CD4-positive, alpha-beta T cell treated with Interleukin-6 at 100 ng/mL for 8 hours (primary cell): ENCODE measurements around the gene DOCK9.

Source experiments
- DNase-seq: peaks from one replicate; pipeline ENCODE4 v3.0.0-alpha.2; 2020; ENCODE audit warnings: mixed read lengths, low spot score

The DOCK9 gene

DNA sequence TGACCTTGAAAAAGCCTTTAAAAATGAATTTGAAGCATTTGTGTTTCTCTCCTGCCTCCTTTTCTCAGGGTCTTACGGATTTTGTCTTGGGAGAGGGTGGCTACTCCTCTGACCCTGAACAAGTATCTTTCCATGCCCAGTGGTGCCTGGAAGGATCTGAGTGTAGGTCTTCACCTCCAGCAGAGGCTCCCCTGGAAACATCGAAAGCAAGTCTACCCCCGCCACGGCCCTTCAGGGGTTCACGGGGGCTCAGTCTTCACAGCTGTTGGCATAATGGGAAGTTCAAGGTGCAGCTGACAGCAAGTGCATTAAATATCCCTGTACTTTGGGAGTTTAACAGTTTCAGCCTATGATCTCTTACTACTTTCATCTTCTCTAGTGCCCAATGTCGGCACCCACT is 182.6 kb downstream of the DOCK9 start:
- no peak for DNase-seq

DNA sequence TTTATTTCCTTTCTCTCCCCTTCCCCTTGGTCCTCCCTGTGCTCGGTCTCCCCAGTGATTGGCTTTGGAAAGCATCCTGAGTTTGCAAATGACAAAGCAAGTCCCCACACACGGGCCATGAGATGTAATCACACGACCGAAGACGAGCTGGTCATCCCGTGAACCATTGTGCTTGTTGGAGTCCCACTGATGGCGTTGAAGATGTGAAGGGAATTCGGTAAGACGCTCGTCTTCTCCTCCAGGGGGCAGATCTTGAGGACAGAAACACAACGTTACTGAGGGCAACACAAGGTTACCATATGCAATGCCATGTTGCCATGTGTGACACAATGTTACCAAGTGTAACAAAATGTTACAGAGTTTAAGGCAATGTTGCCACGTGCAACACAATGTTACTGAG is 183.4 kb downstream of the DOCK9 start:
- no peak for DNase-seq

DNA sequence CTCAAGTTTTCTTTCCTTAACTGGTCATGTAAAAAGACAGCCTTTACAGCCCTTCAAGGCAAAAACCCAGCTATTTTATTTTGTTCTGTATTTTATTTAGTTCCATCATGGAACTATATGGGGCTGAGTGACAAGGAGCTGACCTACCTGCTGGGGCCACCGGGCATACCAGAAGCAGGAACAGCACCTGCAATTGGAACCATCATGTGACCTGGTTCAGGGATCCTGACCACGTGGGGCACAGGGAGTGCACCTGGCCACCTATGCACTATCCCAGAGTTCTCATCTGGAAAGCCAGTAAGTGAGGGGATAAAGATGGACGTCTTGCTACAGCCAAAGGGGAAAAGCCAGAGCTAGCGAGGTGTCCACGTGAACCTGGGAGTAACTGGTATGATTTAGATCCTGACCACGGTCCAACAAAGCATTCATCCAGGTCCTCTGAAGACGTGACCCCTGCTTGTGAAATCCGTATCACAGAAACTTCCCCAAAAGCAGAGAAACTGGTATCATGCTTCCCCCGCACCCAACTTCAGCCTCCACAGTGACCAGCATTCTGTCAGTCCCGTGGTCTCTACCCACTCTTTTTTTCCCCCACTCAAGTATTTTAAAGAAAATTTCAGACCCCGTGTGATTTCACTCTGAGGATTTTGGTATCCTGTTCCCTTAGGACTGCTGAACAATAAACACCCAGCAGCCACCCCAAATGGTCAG is 184.9 kb downstream of the DOCK9 start:
- no peak for DNase-seq

DNA sequence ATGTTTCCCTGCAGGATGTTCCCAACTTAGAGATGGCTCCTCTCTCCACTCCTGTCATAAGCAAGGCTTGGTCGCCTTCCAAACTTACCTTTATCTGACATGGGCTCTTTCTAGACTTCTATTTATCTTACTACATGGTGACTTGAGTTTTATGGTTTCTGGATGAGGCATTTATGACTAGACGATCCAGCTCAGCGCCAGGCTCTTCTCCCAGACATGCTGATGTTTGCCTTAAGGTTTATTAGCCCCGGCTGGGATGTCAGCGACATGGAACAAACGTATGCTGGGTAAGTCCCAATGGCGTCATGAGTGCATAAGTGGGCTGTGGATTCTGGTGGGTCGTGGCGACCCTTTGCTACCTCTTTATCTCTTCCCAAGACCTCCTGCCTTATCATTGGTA is 185.5 kb downstream of the DOCK9 start:
- no peak for DNase-seq

DNA sequence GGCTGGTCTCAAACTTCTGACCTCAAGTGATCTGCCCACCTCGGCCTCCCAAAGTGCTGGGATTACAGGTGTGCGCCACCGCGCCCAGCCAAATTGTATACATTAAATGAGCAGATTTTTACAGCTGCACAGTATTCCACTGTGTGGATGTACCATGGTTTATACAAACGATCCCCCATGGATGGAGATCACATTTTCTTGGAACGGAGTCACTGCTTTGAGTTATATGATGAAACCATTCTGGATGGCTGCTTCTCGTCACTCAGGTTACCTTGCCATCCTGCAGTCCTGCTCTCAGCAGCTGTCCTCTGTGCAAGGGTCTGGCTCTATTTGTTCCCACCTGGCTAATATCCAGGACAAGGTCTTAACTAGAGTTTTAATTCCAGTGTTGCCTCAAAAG is 186.3 kb downstream of the DOCK9 start:
- no peak for DNase-seq

DNA sequence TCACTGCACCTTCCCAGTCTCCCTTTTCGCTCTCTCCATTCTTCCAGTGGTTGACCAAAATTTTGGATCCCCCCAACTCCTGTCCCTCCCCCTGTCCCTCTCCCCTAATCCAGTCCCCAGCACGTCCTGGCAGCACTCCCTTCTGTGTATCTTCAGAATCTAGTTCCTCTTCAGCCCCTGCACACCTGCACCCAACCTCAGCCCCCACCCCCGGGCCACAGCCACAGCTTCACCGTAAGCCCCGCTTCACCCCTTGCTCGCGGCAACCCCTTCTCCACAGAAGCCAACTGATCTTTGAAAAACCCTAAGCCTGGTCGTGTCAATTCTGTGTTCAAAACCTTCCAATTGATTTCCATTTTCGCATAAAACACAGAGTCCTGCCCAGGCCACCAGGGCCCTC is 189.9 kb downstream of the DOCK9 start:
- DNase-seq: no peak

DNA sequence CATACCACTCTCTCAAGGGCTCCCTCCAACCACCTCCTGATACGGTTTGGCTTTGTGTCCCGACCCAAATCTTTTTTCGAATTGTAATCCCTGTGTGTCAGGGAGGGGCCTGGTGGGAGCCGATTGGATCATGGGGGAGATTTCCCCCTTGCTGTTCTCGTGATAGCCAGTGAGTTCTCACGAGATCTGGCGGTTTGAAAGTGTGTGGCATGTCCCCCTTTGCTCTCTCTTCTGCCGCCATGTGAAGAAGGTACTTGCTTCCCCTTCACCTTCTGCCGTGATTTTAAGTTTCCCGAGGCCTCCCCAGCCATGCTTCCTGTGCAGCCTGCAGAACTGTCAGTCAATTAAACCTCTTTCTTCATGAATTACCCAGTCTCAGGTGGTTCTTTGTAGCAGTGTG is 190.7 kb downstream of the DOCK9 start:
- DNase-seq: no peak

DNA sequence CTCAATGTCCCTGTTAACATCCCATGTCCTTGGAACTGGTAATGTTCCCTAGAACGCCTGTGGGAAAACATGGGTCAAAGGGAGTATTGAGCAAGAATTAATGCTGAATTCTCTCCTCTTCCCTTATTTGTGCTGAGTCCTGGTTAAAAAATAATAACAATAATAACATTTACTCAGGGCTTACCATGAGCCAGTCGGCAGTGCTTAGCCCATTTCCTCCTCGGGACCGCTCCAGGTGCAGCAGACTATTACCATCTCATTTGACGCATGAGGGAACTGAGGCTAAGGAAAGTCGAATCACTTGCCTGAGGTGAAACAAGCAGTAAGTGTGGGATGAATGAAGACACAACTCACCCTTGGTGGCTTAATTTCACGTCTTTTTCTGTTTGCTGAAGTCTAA is 191.8 kb downstream of the DOCK9 start:
- no peak for DNase-seq

DNA sequence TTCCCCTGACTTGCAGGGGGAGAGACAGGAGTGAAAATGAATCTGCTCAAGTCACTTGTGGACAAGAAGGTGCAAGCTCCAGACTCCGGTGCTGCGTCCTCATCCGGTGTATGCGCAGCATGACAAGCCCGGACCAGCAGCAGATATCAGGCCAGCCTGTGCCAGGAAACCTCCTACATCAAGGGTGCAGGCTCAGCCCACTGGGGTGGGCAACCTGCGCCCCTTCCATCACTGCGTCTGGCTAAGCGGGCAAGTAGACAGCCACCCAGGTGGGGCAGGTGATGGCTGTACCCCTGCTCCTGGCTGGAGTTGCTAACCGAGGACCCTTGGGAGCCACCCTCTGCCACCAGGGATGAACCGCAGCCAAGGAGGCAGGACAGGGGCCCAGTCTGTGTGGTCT is 192.5 kb downstream of the DOCK9 start:
- DNase-seq: no peak

DNA sequence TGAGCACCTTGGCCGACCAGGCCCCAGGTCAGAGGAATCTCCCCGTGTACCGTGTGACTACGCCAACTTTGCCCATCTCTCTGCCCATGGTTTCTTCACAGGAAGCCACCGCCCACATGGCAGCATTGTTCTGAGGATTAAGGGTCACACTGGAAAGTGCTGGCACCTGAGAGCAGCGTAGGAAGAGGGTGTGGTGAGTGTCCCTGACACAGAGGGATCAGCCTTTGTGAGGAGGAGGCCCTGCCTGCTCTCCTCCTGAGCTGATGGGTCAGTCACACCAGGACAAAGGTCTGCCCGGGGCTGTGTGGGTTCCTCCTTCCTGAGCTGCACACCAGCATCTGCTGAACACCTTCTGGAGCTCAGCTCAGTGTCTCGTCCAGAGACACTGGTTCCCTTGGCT is 193.2 kb downstream of the DOCK9 start:
- no peak for DNase-seq

DNA sequence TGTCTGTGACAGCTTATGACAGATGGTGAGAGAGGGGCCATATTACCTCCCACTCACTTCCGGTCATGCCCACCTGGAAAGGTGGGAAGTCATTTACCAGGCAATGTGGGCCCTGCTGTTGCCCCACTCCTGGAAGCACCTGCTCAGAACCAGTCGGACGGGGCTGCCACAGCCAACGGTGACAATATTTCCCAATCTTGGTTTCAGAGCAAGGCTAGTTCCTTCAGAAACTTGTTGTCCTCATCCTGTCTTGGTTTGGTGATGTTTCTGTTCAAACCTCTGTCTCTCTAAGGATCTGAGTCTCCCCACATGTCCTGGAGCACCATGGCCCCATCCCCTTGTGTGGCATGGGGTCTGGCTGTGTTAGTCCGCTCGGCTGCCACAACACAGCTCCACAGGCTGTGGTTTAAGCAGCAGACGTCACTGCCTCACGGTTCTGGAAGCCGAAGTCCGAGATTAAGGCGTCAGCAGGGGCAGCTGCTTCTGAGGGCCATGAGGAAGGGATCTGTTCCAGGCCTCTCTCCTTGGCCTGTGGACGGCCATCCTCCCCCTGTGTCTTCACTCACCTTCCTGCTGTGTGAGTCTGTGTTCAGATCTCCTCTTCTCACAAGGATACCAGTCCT is 193.9 kb downstream of the DOCK9 start:
- no peak for DNase-seq

DNA sequence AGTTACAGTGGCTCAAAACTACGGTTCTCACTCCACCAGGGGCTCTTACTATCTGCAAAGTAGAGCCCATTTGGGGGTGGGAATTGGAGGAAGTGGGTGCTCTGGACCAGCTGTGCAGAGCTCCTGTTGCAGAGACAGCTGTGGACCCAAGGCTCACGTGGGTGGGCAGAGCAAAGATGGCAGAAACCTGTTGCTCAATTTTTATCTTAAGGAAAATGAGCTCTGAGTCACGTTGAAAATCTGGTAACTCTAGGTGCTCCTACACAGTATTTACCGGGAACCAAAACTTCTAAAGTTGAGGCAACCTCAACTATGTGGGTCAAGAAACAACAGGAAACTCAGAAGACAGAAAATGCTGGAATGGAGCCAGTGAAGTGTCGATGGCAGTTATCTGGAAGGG is 195.2 kb downstream of the DOCK9 start:
- DNase-seq: no peak

DNA sequence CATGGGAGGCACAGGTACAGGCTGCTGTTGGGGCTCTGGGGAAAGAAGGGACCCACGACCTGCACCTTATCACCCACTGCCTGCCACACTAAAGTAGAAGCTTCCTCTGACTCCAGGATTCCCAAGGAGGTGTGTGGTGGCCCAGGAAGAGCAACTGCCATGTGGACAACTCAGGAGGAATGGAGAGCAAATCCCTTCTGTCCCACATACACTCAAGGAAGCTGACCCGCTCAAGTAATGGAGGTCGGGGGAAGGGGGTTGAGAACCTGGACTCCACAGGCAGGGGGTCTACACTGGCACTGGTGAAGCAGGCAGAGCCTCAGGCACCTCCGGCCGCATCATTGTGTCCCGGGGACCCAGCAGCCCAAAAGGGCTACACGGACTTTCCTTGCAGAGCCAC is 196.0 kb downstream of the DOCK9 start:
- DNase-seq: no peak

DNA sequence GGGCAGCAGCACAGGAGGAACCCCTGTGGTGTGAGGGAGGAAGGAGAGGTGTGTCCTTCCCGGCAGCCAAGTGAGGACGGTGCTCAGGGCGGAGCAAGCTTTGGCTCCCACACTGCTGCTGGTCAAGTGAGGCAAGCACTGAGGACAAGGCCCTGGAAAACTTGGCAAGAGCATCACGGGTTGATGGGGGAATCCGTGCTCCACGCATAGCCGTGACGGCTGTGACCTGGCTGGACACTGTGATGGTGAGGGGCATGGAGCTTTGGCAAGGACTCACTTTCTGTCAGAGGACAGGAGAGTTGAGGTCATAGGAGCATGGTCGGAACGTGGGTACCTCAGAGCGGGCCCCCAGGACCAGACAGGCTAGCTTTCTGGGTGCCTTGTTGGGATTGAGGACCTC is 196.4 kb downstream of the DOCK9 start:
- DNase-seq: no peak

DNA sequence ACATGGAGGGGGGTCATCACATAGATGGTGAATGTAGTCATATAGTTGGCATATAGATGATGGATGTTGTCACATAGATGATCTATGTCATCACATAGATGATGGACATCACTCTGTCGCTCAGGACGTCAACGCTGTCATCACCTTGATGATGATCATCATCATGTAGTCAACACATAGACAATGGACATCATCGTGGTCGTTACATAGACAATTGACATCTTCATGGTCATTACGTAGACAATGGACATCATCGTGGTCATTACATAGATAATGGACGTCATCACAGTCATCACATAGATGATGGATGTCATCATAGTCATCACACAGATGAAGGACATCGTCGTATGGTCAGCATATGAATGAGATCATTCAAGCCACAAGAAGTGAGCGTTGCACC is 196.8 kb downstream of the DOCK9 start:
- no peak for DNase-seq

DNA sequence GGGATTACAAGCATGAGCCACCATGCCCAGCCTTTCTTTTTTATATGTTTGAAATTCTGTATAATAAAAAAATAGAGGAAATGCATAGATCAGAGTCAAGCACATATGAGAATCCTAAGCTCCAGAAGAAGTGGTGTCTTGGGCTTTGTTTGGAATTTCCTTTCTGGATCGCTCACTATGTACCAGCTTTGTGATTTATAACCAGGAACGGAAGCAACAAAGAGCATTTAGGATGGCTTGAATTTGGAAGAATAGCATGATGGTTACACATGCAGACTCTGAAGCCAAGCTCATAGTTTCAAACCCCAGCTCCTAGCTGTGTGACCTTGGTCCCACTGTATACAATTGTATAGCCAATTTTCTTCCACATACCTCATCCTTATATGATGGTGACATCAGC is 197.4 kb downstream of the DOCK9 start:
- DNase-seq: no peak

DNA sequence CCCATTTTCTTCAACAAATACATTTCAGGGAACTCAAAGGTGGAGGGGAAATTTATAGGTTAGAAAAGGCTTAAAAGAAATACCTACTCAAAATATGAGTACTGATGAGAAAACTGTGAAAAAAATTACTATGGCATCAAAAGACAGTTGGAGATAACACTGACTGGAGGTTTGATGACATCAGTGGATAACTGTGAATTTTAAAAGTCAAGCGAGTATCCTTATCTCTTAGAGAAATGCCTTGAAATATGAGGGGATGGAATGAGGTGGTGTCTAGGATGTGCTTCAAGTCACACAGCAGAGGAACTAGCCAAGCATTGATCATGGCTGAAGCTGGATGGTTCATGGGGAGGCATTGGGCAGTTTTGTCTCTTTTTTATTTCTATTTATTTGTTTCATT is 198.2 kb downstream of the DOCK9 start:
- DNase-seq: no peak

DNA sequence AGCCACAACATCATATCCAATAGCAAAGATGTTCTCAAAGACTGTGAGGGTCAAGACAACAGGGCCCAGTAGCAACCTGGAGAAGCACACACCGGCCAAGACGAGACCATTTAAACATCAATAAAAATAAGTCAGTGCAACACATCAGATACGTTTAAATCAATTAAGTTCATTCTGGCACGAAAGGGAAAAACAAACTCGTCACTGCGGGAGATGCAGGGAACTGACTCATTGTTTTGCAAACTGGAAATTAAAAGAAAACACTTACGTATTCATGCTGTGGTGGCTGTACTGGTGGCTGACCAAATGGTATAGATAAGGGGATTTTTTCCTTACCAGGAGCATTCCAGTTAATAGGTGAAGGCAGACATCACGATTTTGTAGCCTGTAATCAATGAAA is 199.1 kb downstream of the DOCK9 start:
- DNase-seq: no peak

DNA sequence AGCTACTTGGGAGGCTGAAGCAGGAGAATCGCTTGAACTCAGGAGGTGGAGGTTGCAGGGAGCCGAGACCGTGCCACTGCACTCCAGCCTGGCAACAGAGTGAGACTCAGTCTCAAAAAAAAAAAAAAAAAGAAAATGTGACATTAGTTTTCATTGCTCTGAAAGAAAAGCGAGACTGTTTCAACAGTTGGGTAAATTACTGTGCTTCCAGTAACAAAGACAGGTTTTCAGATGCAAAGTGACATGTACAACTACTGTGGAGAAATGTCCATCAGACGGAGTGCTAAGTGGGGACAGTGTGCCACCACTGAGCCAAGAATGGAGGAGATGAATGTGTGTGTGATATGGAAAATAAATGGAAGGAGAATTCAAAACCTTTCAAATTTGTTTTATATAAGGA is 201.2 kb downstream of the DOCK9 start:
- no peak for DNase-seq

DNA sequence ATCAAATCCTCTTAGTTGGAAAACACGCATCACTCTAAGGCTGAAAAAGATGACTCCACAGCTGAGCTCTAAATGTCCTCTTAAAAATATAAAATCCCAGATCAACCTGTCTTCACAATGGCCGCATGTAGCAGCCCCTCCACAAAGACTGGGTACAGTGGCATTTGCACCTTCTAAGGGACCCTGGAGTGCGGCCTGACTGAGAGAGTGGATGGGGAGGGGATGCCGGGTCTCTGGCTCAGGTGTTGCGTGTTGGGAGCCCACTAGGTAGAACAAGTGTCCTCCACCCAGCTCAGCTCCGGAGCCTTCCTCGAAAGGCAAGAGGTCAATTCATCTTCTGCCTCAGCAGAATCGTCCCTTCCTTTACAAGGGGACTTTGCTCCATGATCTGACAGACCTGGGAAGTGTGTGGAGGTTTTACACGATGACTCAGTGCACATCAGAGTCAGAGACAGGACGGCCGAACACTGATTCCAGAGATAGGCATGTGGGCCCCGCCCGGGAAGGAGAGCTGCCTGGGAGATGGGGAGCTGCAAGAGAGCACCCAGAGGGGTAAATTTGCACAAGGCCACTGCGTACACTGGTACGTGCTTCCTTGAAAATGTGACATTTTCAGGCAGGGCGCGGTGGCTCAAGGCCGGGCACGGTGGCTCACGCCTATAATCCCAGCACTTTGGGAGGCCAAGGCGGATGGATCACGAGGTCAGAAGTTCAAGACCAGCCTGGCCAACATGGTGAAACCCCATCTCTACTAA is 201.8 kb downstream of the DOCK9 start:
- DNase-seq: no peak

DNA sequence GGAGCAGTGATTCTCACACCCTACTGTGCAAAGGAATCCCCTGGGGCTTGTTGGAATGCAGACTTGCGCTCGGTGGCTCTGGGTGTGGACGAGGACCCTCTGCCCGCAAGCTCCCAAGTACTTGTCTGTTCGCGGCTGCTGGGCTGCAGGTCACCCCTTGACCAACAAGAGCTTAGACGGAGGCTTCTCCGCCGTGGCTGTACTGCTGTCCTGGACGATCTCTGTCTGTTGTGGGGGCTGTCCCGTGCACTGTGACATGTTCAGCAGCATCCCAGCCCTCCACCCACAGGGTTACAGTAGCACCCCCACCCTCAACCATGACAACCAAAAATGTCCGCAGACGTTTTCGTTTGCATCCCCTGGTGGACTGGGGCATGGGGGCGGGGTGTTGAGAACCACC is 202.5 kb downstream of the DOCK9 start:
- no peak for DNase-seq

DNA sequence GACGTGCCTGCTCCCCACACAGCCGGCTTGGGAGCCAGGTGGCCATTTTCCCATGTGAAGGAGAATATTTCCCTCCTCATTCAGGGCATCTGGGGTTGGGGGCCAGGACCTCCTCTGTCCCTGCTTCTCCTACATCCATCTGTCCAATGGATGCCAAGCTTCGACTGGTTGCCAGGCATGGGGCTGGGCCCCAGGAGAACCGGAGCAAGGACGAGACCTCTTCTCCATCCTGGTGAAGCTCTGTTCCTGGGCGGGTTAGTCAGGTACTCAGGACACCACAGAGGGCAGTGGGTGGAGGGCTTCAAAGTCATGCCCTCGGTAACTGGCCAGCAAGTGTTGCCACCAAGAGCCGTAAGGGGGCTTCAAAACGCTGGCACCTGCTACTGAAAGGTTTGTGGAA is 203.1 kb downstream of the DOCK9 start:
- no peak for DNase-seq

DNA sequence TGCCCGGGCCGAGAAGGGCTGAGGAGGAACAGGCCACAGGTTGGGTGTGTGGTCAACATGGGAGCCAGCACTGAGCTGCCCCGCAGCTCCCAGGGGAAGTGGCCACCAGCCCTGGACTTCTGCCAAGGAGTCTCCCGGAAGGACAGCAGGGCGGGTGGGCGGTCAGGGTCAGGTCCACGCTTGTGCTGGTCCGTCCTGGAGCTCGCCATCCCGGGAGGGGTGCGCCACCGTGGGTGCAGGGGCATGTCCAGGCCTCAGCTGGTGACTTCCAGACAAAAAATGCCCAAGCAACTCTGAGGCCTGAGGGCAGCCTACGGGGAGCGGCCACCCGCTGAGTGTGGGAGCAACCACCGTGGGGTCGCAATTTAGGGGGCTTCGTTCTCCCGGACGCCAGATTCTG is 203.9 kb downstream of the DOCK9 start:
- DNase-seq: no peak
